ENCODE data around the gene SLC22A31.

SLC22A31 gene

DNA sequence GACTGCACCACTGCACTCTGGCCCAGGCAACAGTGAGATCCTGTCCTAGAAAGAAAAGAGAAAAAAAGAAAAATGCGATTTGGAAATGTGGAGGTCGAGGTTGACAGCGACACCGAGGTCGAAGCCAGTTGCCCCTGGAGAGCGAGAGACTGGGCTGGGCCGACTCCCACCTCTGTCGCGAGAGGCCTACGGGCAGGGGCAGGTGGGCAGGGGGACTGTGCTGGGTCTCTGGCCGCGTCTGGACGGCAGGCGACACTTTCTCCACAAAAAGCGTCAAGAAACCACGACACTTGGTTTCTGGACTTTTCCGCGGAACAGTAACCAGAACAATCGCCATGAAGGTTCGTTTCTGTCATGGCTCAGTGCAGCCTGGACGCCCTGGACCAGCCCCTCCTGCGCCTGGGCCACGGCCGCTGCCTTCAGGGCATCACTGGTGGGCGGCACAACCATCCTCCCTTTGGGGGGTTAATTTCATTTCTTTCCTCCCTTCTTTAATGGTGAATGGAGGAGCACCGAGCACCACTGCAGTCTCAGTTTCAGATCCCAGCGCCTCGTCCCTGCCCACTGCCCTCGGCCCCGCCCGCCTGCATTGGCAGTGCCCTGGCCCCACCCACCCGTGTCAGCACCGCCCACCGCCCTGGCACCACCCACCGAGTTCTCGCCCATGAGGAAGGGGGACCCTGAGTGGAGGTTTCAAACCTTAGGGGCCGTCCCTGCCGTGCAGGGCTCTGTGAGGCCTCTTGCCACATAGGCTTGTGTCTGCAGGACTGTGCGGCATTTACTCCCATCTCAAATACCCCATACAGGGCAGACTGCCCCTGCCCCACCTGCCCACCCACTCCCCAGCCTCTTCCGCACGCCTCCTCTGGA is 47.3 kb downstream of the SLC22A31 start:
- DNase-seq = peak in 1 of 56 donors; percentile 31

DNA sequence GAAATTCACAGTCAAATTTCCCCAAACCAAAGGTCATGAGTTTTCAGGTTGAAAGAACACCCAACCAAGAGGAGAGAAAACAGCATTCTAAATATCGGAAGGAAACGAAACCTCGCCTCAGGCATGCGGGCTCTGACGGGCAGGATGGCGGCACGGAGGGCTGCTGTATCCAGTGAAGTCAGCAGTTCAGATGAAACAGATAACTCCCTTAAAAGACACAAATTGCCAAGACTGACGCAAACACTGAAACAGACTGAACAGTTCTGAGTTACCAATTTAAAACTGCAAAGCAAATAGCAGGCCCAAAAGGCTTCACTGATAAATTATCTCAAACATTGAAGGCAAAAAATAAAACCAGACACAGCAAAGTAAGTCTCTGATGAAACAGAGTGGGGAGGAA is 49.4 kb downstream of the SLC22A31 start:
- DNase-seq = no peak

DNA sequence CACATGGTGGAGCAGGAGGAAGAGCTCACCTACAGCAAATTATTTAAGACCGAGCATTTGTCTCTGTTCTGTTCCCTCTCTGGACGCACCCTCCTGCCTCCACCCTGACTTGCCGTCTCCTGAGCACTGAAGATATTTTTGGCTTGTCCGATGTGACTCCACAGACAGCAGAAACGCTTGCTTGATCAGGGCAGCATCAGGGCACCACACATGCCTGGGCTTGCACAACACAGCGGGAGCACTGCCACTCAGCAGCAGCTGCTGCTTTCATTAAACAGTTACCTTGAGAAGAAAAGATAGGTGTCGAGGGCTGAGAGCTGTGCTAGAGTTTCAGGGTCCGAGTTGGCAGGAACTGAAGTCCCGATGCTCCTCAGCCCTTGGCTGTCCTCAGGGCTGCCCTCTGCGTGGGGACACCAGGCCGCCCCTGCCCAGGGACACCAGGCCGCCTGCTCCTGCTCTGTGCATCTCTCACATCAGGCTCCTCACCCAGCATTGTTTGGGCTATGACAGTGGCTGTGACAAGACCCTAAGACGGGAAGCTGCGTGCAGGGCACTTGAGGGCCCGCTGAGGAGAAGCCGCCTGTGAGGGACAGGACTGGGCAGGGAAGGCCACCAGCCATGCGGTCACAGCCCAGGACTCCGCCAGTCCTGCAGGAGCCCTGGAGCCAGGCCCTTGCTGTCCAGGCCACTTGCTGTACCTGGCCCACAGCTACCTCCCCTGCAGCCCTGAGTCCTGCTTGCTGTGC is 50.1 kb downstream of the SLC22A31 start:
- DNase-seq = no peak

DNA sequence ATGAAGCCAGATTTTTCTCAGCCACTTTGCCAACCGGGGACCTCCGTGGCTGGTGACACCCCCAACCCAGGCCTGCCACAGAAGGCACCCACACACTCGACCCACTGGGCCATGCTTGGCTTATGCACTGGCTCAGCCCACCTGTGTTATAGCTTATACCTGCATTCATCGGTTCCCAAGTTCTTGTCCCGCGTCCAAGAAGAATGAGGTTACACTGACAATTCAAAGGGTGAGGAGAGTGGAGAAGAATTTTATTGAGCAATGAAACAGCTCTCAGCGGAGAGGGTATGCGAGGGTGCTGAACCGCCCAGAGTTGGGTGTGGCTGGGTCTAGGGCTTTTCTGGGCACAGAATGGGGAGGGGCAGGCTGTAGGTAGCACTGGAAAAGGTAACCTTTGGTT is 51.0 kb downstream of the SLC22A31 start:
- DNase-seq = no peak

DNA sequence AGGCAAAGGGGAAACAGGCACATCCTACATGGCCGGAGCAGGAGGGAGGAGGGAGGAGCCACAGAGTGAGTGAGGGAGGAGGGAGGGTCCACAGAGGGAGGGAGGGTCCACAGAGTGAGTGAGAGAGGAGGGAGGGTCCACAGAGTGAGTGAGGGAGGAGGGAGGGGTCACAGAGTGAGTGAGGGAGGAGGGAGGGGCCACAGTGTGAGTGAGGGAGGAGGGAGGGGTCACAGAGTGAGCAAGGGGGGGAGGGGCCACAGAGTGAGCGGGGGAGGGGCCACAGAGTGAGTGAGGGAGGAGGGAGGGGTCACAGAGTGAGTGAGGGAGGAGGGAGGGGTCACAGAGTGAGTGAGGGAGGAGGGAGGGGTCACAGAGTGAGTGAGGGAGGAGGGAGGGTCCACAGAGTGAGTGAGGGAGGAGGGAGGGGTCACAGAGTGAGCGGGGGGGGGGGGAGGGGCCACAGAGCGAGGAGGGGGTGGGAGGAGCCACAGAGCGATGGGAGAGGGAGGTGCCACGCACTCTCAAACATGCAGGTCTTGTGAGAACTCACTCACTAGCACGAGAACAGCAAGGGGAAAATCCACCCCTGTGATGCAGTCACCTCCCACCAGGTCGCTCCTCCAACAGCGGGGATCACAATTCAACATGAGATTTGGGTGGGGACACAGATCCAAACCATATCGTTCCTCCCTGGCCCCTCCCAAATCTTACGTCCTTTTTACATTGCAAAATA is 53.1 kb downstream of the SLC22A31 start:
- DNase-seq = no peak

DNA sequence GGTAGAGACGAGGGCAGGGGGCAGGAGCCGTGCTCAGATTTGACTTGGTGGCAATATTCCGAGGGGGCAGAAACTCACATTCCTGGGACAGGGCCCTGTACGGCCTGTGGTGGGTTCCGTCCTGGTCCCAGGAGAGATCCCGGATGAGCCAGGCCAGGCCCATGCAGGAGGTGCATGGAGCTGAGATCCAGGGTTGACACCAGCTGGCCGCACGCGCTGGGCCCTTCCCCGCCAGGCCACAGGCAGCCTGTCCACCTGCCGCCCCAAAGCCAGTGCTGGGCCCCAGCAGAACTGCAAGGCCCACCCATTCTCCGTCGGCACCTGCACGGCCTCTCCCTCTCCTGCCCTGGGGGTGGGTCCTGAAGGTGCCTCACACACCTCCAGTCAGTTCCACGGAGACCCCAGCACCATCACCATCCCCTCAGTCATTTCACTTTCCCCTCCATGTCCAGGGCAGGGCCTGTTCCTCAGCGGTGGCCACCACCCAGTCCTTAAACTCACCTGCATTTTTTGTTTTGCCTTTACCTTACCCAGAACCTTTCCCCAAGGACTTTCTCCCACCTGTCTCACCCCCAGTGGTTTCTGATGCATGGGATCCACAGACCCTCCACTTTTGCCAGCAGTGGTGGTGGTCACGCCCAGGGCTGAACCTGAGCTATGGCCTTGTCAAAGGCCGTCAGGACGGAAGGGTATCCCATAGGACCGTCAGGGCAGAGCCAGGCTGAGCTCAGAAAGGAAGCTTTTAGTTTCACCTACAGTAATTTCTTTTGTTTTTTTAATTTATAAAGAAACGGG is 53.9 kb downstream of the SLC22A31 start:
- DNase-seq = no peak
